SW480 (cell line): ENCODE data around the gene RDH13.
"Not testable (repeated sequence)": the region's sequence is repeated elsewhere in the genome, so short reads cannot be mapped to it uniquely, and the experiment has no call there.

Experiments
- DNase-seq: peaks from one replicate; pipeline ENCODE4 v3.0.0-alpha.2; 2016; ENCODE audit warnings: low spot score

RDH13 gene

DNA sequence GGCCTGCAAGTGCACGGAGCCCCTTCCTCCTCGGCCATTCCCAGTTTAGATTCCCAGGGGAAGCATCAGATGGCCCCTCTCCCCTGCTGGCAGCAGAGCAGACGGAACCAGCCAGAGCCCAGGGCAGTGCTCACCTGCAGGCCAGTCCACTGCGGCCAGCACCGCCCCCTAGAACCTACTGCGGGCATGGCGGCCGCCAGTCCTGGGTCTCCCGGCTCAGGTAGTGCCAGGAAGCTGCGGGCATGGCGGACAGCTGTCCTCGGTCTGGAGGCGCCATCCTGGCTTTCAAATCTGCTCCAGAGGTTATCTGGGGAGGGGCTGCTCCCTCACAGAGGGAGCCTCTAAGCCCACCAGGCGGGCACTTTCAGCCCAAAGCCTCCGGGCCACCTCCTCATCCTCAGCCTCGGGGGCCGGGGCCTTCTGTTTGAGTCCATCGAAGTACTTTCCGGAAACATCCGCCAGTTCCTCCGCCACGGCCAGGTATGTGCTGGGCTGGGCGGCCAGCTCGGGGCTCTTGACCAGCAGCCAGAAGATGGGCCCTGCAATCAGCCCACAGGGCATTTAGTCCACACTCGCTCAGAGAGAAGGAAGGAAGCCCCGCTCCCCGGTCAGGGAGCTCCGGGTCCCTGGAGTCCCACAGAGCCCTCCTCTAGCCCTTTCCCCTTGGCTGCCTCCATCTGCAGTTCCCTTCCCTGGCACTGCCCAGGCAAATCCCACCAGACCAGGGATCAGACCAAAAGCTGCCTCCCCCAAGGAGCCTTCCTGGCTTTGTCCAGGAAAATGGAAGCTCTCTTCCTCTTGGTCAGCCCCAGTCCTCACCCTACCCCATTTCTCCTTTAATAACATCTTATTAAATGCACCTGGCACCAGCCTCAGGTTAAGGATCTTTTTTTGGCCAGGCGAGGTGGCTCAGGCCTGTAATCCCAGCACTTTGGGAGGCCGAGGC lies 17.9 kb downstream of the RDH13 start:
- DNase-seq: no peak

DNA sequence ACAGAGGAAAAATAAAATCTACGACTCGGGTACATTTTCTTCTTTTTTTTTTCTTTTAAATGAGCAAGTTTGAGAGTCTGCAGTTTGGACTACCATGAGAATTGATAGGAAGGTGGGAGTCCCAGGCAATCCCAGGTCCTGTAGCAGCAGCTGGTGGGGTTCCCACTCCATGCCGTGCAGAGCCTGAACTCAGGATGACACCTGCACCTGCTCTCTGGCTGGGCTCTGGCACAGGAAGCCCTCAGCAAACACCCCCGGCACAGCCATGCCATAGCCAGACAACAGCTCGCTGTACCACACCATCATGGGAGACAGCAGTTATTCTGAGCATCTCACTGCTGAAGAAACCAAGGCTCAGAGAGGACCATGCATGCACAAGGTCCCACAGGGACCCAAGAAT lies 18.7 kb downstream of the RDH13 start:
- DNase-seq: no peak

DNA sequence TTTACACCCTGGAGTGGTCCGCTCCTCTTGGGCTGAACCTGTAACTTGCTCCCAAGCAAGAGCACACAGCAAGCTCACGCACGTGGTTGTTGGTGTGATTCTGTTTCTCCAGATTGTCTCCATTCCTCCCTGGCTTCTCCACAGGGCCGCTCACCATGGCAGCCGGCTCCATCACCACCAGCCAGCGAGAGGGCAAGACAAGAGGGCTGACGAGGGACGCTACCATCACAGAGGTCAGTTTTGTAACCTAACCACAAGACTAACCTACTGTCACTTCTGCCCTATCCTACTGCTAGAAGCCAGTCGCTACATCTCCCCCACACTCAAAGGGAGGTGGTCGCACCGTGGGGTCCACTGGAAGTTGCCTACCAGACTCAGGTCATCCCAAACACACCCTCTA lies 20.3 kb downstream of the RDH13 start:
- DNase-seq: no peak

DNA sequence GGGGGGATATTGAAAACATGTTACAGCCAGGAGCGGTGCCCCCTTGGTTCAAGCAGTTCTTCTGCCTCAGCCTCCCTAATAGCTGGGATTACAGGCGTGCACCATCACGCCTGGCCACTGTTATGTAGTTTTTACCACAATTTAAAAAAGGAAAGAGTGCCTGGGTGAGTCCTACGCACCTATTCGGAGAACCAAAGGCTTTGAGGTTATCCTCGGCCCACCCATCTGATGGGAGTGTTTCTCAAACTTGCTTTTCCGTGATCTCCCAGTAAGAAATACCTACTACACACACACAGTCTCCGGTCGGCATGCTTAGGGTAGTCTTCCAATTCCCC lies 20.6 kb downstream of the RDH13 start:
- no peak for DNase-seq

DNA sequence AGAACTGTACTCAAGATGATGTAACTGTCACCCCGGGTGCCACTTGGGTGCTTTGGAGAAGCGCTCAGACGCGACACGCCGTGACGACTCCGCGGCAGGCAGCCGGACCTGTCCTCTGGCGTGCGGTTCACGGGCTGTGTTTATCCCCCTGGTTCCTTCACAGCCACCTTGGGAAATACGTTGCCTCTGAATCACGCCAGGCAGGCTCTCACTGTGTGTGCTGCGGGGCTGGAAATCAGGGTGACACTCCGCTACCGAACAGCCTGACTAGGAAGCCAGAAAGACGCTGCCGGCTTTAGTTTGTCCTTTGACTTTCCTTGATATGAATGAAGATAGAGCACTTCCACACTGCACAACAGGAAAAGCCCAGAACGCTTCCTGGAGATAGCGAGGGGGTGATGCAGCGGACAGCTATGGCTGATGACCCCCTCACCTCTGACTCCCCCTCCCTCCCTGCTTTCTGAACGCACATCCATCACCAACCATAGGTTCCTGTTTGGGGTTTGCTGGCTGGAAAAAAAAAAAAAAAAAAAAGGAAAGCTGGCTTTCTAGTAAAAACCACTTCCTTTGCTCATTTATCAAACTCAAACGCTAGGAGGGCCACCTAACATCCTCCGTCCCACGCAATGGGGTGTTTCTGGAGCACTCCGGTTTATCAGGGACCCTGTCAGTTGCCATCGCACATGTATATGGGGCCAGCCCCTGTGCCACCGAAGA lies 21.2 kb downstream of the RDH13 start:
- DNase-seq: no peak

DNA sequence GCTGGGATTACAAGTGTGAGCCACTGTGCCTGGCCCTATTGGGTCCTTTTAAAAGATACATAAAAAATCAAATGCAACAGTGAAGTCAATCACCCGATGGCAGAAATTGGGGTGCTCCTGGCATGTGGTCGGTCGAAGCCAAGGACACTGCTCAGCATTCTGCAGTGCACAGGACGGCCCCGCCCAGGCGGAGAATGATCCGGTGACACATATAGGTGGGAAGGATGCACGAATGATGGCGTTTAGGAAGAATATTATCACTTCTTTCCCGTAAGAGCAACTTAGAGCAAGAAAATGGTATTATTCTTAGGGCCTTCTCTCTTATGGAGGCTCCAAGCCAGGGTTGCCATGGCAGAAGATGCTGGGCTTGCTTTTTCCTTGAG lies 21.7 kb downstream of the RDH13 start:
- DNase-seq: no peak

DNA sequence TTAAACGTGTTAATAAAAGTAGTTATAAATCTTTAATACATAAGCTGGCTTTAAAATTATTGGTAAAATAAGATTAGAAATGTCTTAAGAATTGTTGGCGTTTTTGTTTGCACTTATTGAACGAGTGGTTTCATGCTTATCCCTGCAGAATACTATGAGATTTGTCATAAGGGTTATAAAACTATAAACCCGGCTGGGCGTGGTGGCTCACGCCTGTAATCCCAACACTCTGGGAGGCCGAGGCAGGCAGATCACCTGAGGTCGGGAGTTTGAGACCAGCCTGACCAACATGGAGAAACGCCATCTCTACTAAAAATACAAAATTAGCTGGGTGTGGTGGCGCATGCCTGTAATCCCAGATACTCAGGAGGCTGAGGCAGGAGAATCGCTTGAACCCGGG lies 22.3 kb downstream of the RDH13 start:
- not testable (repeated sequence) for DNase-seq

DNA sequence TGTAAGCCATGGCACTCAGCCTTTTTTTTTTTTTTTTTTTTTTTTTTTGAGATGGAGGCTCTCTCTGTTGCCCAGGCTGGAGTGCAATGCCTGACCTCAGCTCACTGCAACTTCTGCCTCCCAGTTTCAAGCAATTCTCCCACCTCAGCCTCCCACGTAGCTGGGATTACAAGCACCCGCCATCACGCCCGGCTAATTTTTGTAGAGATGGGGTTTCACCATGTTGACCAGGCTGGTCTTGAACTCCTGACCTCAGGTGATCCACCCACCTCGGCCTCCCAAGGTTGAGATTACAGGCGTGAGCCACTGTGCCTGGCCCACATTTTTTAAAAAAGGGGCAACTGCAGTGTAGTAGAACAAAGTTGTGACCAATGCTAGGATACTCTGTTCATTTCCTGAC lies 25.3 kb downstream of the RDH13 start:
- DNase-seq: not testable (repeated sequence)

DNA sequence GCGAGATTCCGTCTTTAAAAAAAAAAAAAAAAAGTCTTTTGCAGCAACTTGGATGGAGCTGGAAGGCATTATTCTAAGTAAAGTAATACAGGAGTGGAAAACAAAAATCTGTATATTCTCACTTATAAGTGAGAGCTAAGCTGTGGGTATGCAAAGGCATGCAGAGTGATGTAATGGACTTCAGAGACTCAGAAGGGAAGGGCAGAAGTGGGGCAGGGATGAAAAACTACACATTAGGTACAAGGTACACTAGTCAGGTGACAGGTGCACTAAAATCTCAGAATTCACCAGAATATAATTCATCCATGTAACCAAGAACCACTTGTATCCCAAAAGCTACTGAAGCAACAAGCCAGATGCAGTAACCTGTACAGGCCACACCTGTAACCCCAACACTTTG lies 26.9 kb downstream of the RDH13 start:
- no peak for DNase-seq

DNA sequence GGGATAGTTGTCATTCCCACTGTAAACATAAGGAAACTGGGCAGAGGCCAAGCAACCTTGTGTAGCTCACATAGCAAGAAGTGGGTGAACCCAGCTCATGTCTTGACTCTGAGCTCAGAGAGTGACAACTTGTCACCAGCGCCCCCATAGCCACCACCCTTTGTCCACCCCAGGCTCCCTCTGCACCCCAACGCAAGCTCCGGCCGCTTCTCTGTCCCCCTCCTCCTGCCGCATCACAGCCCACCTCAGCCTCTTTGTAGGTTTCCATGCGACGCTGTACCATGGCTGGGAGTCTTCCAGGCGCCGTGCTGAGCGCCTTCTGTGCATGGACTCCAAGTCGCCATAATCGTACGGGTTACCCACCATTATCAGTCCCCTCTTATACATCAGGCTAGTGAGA lies 28.2 kb downstream of the RDH13 start:
- no peak for DNase-seq

DNA sequence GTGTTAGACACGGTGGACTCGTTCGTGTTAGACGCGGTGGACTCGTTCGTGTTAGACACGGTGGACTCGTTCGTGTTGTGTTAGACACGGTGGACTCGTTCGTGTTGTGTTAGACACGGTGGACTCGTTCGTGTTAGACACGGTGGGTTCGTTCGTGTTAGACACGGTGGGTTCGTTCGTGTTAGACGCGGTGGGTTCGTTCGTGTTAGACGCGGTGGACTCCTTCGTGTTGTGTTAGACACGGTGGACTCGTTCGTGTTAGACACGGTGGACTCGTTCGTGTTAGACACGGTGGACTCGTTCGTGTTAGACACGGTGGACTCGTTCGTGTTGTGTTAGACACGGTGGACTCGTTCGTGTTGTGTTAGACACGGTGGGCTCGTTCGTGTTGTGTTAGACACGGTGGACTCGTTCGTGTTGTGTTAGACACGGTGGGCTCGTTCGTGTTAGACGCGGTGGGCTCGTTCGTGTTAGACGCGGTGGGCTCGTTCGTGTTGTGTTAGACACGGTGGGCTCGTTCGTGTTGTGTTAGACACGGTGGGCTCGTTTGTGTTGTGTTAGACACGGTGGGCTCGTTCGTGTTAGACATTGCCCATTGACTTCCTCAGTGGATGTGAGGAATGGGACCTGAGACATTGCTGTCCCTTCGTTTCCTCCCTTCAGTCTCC lies 29.8 kb downstream of the RDH13 start:
- DNase-seq: not testable (repeated sequence)

DNA sequence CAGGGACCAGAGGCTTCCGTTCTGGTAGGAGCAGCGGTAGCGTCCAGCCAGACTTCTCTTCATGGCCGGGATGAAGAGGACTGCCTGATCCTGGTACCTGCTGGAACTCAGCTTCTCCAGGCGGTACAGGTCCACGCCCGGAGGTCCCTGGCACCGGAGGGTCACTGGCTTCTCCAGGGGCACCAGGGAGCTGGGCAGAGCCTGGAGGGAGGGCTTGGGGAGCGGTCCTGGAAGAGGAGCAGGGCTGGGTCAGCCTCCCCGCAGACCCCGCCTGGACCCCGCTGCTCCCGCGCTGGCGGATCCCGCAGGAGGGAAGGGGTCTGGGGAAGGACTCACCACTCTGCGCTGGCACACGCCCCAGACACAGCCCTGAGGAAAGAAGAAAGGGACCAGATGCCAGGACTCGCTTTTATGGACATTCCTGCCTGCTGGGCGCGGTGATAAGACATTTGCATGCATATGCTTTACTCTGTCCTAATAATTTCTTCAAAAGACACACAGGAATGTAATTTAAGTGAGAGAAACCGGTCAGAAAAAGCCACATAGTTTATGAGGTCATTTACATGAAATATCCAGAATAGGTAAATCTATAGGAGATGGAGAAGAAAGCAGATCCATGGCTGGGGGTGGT lies 30.7 kb downstream of the RDH13 start:
- no peak for DNase-seq

DNA sequence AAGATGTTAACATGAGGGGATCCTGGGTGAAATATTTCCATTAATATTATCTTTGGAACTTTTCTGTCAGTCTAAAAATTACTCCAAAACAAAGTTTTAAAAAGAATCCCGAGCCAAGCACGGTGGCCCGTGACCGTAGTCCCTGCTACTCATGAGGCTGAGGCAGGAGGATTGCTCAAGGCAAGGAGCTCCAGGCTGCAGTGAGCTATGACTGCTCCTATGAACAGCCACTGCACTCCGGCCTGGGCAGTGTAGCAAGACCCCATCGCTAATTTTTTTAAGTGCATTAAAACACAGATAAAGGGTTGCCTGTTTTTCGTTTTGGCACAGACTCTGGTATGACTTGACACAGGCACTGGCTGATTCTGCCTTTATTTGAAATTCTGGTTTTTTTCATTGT lies 31.8 kb downstream of the RDH13 start:
- DNase-seq: no peak

DNA sequence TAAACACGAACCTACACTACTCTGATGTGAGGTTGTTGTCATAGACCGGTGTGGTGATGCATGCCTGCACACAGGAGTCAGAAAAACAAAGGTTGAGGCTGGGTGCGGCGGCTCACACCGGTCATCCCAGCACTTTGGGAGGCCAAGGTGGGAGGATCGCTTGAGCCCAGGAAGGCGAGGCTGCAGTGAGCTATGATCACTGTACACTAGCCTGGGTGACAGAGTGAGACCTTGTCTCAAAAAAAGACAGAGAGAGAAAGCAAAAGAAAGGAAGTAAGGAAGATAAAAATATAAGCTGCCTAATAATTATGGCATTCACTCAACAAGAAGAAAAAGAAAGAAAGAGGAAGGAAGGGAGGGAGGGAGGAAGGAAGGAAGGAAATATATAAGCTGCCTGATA lies 34.2 kb downstream of the RDH13 start:
- no peak for DNase-seq

DNA sequence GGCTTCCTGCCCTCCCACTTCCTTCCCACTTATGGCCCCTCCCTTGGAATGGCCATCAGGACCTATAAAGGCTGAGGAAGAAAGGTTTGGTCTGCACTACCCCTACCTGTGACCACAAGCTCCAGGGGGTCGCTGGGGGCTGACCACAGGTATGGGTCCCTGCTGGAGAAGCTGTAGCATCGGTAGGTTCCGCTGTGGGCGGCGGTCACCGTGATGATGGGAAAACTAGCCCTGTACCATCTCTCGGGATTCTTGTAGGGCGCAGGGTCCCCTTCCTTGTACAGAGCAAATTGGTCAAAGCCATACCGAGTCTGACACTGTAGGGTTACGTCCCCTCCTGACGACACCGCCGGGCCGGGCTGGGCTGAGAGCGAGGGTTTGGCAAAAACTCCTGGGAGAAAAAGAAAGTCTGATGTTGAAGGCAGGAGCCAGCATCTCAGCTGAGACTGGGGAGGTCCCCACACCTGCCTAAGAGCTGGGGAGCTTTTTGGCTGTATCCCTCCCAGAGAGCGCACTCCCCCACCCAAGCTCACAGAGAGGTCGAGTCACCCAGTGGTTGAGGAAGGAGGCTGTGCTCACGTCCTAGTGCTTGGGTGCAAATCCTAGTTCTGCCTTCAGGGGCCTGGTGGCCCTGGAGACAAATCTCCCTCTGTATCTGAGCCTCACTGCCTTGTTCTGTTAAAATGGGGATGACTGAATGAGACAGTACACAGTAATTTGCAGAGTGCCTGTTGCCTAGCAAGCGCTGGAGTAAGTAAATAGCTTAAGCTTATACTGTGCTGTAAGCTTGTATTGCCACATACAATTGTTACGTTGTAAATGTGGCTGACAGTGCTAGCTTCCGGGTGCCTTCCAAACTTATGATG lies 35.2 kb downstream of the RDH13 start:
- DNase-seq: peak; percentile 31

DNA sequence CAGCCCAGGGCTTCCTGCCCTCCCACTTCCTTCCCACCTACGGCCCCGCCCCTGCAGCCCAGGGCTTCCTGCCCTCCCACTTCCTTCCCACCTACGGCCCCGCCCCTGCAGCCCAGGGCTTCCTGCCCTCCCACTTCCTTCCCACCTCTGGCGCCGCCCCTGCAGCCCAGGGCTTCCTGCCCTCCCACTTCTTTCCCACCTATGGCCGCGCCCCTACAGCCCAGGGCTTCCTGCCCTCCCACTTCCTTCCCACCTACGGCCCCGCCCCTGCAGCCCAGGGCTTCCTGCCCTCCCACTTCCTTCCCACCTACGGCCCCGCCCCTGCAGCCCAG lies 35.8 kb downstream of the RDH13 start:
- not testable (repeated sequence) for DNase-seq

DNA sequence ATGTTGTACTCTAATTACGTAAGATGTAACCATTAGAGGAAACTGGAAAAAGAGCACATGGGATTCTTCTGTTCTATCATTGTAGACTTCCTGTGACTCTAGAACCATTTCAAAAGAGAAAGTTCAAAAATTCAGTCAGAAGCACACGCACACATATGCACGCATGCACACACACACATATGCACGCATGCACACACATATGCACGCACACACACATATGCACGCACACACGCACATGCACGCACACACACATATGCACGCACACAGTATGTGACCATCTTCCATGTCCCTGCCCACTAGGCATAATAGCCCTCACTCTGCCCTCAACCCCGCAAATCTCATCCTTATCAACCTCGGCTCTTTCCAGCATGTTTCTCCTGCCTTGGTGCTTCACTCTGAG lies 38.8 kb downstream of the RDH13 start:
- DNase-seq: no peak

DNA sequence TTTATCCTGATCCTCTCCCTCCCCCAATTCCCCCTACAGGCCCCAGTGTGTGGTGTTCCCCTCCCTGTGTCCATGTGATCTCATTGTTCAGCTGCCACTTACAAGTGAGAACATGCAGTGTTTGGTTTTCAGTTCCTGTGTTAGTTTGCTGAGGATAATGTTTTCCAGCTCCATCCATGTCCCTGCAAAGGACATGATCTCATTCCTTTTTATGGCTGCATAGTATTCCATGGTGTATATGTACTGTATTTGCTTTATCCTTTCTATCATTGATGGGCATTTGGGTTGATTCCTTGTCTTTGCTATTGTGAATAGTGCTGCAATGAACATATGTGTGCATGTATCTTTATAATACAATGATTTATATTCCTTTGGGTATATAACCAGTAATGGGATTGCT lies 42.6 kb downstream of the RDH13 start:
- DNase-seq: not testable (repeated sequence)

DNA sequence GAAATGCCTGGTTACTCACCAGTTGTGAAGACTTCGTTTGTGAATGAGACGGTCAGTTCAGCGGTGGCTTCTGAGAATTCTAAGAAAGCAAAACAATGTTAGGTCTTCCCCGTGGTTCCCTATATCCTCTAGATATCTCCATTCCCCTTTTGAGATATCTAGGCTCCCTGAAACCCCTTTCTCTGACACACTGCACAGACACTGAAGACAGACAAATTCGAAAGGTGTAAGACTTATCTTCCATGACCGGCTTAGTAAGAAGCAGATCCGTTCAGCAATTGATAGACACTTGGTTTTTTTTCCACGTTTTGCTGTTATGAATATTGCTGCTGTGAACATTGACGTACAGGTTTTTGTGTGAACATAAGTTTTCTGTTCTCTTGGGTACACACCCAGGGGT lies 44.3 kb downstream of the RDH13 start:
- DNase-seq: no peak

DNA sequence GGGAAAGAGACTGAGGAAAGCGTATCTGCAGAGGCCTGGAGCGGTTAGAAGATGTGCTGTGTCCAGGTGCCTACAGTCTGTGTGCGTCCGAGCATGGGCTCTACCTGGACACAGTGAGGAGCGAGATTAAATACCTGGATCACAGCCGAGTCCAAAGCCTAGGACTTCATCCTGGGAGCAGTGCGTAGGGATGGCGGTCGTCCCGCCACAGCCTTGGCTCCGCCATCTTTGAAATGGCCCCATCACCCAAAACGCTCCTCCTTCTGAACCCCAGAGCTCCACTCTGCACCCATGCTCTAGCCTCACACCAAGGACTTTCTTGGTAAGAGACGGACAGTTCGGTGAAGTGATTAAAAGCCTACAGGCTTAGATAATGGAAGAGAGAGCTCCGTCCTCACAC lies 44.7 kb downstream of the RDH13 start:
- no peak for DNase-seq

DNA sequence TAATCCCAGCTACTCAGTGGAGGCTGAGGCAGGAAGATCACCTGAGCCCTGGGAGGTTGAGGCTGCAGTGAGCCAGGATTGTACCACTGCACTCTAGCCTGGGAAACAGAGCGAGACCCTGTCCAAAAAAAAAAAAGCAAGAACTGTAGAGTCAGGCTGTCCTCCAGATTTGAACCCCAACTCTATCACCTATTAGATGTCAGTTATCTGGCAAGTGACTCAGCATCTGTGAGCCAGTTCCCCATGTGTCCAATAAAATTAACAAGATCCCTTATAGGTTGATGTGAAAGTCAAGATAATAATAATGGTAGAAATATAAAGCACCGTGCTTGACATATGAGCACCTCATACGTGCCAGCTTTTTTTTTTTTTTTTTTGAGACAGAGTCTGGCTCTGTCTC lies 46.9 kb downstream of the RDH13 start:
- DNase-seq: no peak

DNA sequence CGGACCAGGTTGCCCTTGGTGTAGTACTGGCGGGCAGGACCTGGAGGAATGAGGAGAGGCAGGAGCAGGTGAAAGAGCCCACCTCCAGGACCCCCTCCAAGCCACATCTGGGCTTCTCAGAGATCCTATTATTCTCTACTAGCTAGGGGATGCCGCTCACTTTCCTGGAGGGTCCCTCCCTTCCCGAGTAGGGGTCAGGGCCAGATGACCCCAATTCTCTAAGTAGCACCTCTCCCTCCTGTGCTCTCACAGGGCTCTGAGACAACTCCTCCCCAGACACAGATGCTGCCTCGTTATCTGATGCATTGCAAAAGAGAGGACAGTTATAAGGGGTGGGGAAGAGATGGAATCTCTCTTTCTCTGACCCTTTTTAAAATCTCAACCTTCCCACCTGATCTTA lies 47.8 kb downstream of the RDH13 start:
- DNase-seq: no peak
